Fibroblast of mammary gland (primary cell): ENCODE data around the gene CREB5.

Source experiments
- DNase-seq: peaks from one replicate; pipeline ENCODE4 v3.0.0-alpha.2; 2010; ENCODE audit warnings: low read depth
- H3K4me3 ChIP-seq: 2 replicates; pipeline ENCODE4 v1.5.1; 2011; ENCODE audit warnings: low read depth, mild to moderate bottlenecking, low read length, moderate library complexity; ENCODE audit not compliant: control insufficient read depth
- CTCF ChIP-seq: conservative IDR thresholded peaks from 2 replicates; pipeline ENCODE4 v1.5.1; 2011; ENCODE audit warnings: low read depth, low read length, inconsistent platforms; ENCODE audit not compliant: control insufficient read depth, insufficient read depth

CREB5 gene

GRCh38 chr7:28702171-28702570, 289.9 kb downstream of the CREB5 start:
- no peak overlapping the region for H3K4me3 ChIP-seq
- no peak for DNase-seq
- no peak for TF ChIP-seq CTCF

DNA sequence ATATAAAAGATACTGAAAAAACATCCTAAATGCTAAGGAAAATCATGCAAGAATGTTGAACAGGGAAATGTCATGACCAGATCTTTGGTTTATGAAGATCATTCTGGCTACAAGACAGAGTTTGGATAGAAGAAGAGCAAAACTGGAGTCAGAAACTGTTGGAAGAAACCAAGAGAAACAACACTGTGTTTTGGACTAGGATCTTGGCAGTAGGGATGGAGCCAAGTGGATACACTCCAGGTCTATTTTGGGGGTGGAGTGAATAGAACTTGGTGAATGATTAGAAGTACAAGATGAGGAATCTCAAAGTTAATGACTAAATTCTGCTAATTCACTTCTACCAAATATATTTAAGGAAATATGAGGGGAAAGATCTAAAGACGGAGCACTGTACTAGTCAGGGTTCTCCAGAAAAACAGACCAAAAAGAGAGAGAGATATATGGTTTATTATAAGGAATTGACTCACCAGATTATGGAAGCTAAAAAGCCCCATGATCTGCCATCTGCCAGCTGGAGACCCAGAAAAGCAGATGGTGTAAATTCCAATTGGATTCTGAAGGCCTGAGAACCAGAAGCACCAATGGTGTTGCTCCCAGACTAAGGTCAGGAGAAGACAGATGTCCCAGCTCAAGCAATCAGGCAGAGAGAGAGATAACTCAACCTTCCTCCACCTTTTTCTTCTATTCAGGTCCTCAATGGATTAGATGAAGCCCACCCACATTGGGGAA, 290.9 kb downstream of the CREB5 start:
- H3K4me3 ChIP-seq = no peak overlapping the region
- no peak for DNase-seq

DNA sequence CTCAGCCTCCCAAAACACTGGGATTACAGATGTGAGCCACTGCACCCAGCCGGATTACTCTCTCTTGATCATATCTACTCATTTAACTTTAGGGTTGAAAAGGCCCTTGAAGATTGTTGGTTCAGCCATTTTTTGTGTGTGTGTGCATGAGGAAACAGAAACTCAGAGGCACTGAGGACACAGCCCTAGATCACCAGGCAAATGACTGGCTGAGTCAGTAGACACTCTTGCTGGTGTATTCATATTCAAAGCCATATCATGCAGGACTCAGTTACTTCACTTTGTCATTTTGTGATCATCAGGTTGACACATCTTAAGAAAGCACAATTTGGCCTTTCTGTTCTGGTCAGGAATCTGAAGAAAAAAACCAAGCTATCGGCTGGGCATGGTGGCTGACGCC, 292.4 kb downstream of the CREB5 start:
- no peak for TF ChIP-seq CTCF
- no peak for DNase-seq

More for the DNA sequence above, 290.9 kb downstream of the CREB5 start:
- TF ChIP-seq CTCF = no peak

DNA sequence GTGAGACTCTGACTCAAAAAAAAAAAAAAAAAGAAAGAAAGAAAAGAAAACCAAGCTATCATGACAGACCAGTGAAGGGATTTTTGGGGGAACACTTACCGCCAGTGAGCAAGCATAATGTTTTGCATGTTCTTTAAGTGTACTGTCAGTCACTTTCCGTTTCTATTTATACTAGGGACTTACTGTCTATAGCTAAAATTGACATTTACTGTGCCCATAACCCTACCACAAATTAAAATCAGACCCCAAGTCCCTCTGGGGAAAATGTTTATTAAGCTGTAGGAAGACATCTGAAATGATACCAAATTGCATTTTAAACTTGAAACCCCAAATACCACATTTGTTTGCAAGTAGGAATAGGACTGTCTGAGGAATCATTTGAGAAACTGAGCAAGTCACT, 293.0 kb downstream of the CREB5 start:
- DNase-seq = no peak
- no peak overlapping the region for H3K4me3 ChIP-seq
- no peak for TF ChIP-seq CTCF

More for the DNA sequence above, 292.4 kb downstream of the CREB5 start:
- H3K4me3 ChIP-seq = no peak overlapping the region

DNA sequence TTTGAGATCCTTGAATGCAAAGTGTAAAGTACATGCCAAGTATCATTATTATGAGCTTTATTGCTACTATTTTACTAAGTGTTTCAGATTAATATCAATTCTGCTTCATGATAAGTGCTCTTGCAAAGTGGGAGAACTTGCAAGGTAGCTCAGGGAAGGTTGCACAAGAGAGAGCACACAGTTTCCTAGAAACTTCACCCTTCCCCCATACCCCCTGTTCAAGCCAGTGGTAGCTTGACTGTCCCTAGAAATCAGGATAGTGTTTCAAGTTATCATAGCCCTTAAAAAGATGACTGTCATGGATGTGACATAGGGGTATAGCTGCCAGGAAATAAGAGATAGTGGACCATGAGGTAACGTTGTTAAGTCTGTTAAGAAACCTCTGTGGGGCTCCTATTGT, 294.3 kb downstream of the CREB5 start:
- H3K4me3 ChIP-seq = no peak overlapping the region
- no peak for TF ChIP-seq CTCF
- DNase-seq = no peak

DNA sequence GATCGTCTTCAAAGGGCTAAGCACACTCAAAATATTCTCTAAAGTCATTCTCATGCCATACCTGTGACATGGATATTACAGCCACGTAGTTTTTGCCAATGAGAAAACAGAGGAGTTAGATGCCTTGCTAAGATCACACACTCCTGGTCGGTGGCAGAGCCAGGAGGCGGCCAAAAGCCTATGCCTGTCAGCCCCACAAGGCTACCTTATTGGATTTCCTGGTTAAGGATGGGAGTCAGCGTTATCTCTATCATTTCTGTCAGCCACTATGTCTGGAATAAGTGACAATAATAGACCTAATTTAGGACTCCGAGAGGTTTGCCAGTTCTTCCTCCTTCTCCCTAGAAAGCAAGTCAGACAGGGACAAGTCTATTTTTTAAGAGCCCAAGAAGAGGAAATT, 295.0 kb downstream of the CREB5 start:
- no peak for DNase-seq
- H3K4me3 ChIP-seq = no peak overlapping the region
- no peak for TF ChIP-seq CTCF
